ELF-1 (cell line): Measurements from ENCODE around the gene BTN3A1.
A peak's percentile ranks its signal among the peaks of the same experiment; 100 is the strongest.
"Not testable (repeated sequence)": the region's sequence is repeated elsewhere in the genome, so short reads cannot be mapped to it uniquely, and the experiment has no call there.

ENCODE experiments used
- DNase-seq: peaks from one replicate; pipeline ENCODE4 v3.0.0-alpha.2; 2016; ENCODE audit warnings: low read depth, low spot score

BTN3A1 gene

GRCh38 chr6:26440977-26441358 is 38.9 kb downstream of the BTN3A1 start:
- DNase-seq = no peak

- DNase-seq = no peak
Measured at GRCh38 chr6:26441977-26442376, 39.9 kb downstream of the BTN3A1 start.

GRCh38 chr6:26445934-26446667 is 44.0 kb downstream of the BTN3A1 start:
- no peak for DNase-seq

GRCh38 chr6:26447257-26447656 is 45.2 kb downstream of the BTN3A1 start:
- no peak for DNase-seq

- no peak for DNase-seq
Measured at GRCh38 chr6:26450240-26450639, 48.2 kb downstream of the BTN3A1 start.

GRCh38 chr6:26452631-26453235 is 50.7 kb downstream of the BTN3A1 start:
- DNase-seq = no peak

GRCh38 chr6:26454631-26455030 is 52.6 kb downstream of the BTN3A1 start:
- DNase-seq = no peak

GRCh38 chr6:26455357-26455970 is 53.4 kb downstream of the BTN3A1 start:
- no peak for DNase-seq

GRCh38 chr6:26457264-26457805 is 55.3 kb downstream of the BTN3A1 start:
- no peak for DNase-seq

- DNase-seq = peak; percentile 92
Measured at GRCh38 chr6:26457806-26458688, 56.0 kb downstream of the BTN3A1 start, which contains the start of gene BTN2A1. BTN2A1 (plus strand) TSS chr6:26457955; CDS start chr6:26458637, 682 bp downstream.

- no peak for DNase-seq
Measured at GRCh38 chr6:26459023-26459810, 57.1 kb downstream of the BTN3A1 start.

- DNase-seq = not testable (repeated sequence)
Measured at GRCh38 chr6:26461353-26461752, 59.3 kb downstream of the BTN3A1 start.

- no peak for DNase-seq
Measured at GRCh38 chr6:26464014-26464413, 61.9 kb downstream of the BTN3A1 start.

GRCh38 chr6:26464416-26465131 is 62.5 kb downstream of the BTN3A1 start:
- no peak for DNase-seq
